GOT3 (cell line): ENCODE data around the gene MORN4.
"Not testable (repeated sequence)": the region's sequence is repeated elsewhere in the genome, so short reads cannot be mapped to it uniquely, and the experiment has no call there.

Source experiments
- DNase-seq: peaks from one replicate; lab custom pipeline; 2025; ENCODE audit warnings: mixed read lengths; lab: John Stamatoyannopoulos, UW

MORN4 gene

DNA sequence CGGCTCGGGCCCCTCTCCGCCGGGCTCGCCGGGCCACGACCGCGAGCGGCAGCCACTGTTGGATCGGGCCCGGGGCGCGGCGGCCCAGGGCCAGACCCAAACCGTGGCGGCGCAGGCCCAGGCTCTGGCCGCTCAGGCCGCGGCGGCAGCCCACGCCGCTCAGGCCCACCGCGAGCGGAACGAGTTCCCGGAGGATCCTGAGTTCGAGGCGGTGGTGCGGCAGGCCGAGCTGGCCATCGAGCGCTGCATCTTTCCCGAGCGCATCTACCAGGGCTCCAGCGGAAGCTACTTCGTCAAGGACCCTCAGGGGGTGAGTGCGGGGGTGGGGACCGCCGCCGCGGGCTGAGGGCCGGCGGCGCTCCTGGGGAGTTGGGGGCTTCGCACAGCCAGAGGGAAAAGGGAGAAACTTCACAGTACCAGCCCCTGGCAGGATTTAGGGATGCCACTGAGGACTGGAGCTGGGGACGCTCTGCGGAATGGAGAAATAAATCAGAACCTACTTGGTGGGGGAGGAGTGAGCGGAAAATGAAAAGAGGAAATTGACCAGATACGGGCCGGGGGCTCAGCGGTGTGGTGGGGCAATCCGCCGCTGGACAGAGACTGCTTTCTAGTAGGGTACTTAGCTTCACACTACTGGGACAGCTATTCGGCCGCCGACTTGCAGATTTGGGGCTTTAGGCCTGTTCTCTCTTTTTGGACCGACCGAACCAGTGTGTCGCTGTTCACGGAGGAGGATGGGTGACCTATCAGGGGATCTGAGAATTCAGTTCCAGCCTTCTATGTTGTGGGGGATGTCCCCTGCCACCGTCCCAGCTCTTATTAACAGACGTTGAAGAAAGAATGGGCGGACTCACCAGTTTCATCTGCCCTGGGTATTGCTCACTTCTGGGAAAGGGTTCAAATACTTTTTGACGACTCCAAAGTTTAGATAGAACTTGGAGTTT, 7.8 kb upstream of the MORN4 start:
- DNase-seq = no peak

DNA sequence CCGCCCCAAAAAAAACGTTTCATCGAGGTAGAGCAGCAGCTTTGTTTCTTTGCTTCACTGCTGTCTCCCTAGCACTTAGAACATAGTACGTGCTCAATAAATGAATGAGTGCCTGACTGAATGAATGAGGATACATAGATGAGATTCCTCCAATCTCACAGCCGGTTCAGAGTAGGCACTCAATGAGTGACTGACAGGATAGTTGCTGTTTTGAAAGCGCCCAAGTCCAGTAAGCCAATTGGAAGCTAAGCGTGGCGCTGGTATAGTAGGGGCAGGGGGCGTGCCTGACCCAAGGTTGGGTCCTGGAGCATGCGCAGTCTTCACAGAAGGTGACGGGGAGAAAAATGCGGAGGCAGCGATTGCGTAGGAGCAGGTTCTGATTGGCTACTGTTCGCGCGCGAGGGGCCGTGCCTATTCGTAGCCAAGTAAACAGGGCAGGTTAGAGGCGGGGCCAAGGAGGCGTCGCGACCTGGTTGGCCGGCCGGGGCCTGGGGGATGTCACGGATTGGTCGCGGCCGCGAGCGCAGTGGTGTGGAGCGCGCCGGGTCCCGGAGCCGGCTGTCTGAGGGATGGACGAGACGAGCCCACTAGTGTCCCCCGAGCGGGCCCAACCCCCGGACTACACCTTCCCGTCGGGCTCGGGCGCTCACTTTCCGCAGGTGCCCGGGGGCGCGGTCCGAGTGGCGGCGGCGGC, 7.0 kb upstream of the MORN4 start, which contains the start of gene PI4K2A:
PI4K2A (plus strand) TSS at position 498 of the 694 bp plus-strand sequence; CDS start at position 570, 72 bp downstream.
- peak; percentile 95 for DNase-seq

DNA sequence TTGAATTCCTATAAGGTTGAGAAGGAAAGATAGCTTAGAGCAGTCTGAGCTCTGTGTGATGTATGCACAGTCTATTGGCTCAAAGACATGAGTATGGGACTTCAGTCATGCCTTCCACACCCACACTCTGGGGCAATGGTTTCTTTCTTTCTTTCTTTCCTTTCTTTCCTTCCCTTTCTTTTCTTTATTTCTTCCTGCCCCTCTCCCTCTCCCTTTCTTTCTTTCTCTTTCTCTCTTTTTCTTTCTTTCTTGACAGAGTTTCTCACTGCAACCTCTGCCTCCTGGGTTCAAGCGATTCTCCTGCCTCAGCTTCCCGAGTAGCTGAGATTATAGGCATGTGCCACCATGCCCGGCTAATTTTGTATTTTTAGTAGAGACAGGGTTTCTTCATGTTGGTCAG, 5.8 kb upstream of the MORN4 start:
- DNase-seq = not testable (repeated sequence)

DNA sequence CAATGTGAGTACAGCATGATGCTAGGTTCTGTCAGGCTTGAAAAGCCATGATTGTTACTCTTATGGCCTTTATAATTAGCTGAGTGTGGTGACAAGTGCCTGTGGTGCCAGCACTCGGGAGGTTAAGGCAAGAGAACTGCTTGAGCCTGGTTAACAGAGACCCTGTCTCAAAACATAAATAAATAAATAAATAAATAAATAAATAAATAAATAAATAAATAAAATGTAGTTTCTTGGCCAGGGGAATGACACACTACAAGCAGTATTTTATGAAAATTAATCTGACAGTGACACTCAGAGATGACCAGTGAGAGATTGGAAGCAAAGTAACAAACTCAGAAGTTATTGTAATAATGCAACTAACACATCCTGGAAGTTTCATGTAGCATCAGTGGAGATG, 2.3 kb upstream of the MORN4 start:
- DNase-seq = no peak

- DNase-seq = no peak
Observed at GRCh38 chr10:97633921-97634320, 621 bp upstream of the MORN4 start.

- no peak for DNase-seq
Observed at GRCh38 chr10:97631098-97631497, 2.2 kb downstream of the MORN4 start.

GRCh38 chr10:97629289-97629688, 4.0 kb downstream of the MORN4 start:
- no peak for DNase-seq

DNA sequence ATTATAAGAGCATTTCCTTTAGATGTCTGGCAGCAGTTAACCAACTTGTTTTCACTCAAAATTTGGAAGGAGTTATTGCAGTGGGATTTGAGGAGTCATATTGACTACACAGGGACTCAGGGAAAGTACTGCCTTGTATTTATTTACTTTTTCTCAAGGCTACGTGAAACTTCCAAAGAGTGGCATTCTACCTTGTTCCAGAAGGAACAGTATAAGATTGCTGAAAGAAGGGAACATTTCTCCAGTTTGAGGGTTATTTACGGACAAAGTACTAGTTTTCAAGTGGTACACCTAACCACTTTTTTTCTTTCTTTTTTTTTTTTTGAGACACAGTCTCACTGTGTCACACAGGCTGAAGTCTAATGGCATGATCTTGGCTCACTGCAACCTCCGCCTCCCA, 5.1 kb downstream of the MORN4 start:
- no peak for DNase-seq

- no peak for DNase-seq
Observed at GRCh38 chr10:97627731-97628130, 5.6 kb downstream of the MORN4 start.

DNA sequence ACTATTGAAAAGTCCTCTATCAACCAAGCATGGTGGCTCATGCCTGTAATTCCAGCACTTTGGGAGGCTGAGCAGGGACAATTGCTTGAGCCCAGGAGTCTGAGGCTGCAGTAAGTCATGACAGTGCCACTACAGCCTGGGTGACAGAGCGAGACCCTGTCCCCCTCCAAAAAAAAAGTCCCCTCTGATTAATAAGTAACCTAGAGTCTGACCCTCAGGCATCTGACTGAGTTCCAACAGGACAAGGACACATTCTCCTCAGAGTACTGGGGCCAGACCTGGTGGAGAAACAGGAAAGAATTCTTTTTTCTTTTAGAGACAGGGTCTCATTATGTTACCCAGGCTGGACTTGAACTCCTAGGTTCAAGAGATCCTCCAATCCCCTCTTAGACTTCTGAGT, 10.0 kb downstream of the MORN4 start:
- no peak for DNase-seq

DNA sequence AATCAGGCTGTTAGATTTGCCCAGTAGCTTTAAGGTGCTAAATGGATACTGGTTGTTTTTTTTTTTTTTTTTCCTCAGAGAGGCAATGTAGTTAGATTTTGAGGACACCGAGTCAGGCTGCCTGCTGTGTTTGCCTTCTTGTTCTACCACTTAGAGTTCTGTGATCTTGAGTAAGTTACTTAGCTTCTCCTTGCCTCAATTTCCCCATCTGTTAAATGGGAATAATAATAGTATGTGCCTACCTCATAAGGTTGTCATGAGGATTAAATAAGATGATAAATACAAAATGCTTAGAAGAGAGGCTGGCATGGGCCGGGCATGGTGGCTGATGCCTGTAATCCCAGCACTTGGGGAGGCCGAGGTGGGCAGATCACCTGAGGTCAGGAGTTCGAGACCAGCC, 14.6 kb downstream of the MORN4 start:
- DNase-seq = no peak

- DNase-seq = no peak
Observed at GRCh38 chr10:97618285-97618684, 15.0 kb downstream of the MORN4 start.

DNA sequence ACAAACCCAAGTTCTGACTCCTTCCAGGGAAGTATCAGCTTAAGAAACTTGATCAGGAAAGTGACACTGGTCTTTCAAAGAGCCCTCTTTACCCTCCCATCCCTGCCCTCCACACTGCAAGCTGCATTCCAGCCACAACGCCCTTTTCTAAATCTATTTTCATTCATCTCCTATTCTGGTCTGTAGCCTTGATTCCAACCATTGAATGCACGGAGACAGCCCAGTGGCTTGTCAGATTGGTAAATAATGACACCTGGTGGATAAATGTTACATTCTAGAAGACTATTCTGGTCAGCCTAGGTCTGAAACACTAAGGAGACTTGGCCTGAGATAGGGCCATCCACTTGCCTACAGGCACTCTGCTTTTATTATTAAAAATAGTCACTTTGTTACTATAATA, 20.9 kb downstream of the MORN4 start:
- DNase-seq = no peak

DNA sequence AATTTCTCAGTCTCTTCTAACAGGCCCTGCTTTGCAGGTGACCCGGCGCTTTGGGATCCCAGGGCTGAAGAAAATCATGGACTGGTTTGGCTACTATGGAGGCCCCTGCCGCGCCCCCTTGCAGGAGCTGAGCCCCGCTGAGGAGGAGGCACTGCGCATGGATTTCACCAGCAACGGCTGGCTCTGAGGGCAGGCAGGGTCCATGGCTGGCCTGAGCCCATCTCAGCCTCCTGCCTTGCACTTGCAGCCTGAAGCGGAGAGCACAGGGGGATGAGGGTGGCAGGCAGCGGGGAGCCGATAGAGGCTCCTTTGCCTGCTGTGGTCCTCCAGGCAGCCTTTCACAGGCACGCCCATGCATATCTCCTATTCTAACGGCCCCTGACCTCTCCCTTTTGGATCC, 21.8 kb downstream of the MORN4 start:
- no peak for DNase-seq

DNA sequence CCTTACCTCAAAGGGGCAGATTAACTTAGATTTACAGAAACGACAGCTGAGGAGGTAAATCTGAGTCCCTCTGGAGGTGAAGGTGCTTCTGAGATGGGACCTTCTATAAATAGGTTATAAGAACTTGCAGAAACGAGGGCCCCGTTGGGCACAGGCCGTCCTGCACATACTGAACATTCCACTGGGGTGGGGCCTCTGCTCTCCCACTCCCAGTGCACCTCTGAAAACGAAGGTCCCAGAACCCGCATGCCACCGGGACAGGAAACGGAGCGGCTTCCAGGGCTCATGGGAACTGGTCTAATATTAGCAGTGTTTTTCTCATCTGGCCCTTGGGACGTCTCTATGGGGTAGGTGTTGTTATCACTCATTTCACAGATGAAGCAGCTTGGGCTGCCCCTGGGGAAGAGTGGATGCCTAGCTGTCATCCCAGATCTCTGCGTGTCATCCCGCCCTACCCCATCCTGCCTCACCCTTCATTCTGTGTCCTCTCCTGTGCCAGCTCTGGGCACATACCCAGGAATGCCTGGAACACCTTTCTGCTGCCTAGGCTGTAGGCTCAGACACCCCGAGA, 24.2 kb downstream of the MORN4 start:
- no peak for DNase-seq

DNA sequence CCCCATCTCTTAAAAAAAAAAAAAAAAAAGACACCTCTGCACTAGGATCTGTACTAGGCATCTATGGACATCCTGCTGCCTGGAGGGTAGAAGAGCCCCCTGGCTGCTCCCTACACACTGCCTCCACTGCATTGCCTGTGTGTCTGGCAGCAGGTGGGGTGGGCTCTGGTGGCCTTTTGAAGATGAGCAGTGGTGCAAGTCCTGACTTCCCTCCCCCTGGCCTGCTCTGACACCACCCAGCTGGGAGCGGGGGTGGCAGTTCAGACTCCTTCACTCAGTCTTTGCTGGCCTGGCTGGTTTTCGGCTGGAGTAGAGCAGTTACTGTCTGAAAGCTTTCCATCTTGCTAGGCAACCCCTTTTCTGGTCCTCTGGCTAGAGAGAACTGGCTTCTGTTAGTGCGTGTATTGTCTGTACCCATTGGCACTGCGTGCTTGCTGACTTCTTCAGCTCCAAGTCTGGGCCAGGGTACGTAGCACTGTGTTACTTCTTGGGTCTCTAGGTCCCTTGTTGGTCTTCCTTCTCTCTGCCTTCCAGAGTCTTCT, 26.1 kb downstream of the MORN4 start:
- DNase-seq = no peak

DNA sequence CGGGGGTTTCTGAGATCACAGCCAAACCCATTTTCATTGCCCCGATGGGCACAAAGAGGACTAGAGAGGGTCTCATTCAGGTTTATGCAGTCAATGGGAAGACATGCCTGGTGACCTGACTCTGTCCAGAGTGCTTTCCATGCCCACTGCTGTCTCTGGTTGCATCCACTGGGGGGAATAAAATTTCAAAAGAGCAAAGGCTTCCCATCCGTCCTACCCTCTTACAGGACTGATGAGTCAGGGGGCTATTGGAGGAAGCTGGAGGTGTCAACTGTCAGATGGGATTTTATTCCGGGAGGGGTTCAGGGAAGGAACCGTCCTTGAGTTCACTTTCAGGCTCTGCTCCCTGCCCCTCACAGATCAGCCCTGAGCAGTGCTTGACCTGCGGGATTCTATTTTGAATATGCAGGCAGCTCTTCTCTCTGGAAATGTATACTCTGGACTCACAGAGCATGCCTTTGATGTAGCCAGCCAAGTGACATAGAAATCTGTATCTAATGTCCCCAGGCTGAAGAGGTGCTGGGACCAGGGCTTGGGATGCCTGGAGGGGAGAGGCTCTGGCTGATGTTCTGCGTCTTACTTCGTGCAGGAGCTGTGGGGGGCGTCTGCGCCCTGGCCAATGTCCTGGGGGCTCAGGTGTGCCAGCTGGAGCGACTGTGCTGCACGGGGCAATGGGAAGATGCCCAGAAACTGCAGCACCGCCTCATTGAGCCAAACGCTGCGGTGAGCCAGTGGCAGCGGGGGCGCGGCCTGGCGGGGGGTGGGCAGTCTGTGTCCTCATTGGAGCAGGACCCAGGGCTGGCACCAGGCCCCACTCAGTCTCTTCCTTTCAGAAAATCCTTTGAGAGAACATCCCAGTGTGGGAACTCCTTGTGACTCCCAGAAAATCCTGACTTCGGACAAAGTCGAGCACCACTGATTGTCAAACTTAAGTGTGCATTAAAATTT, 31.8 kb downstream of the MORN4 start:
- DNase-seq = no peak

GRCh38 chr10:97600616-97601015, 32.7 kb downstream of the MORN4 start:
- DNase-seq = no peak

- DNase-seq = no peak
Observed at GRCh38 chr10:97599272-97599619, 34.1 kb downstream of the MORN4 start.

GRCh38 chr10:97598407-97599271, 34.7 kb downstream of the MORN4 start:
- no peak for DNase-seq

GRCh38 chr10:97597778-97598177, 35.5 kb downstream of the MORN4 start:
- no peak for DNase-seq
